GM12872 (cell line): Measurements from ENCODE around the gene SCGB1A1.

Source experiments
- TF ChIP-seq, protein P1 (sequence below): IDR thresholded peaks from 3 replicates; pipeline ENCODE4 v1.5.1; 2011; ENCODE audit warnings: low read depth, mild to moderate bottlenecking, low read length, moderate library complexity; ENCODE audit not compliant: insufficient read depth

Gene SCGB1A1

DNA sequence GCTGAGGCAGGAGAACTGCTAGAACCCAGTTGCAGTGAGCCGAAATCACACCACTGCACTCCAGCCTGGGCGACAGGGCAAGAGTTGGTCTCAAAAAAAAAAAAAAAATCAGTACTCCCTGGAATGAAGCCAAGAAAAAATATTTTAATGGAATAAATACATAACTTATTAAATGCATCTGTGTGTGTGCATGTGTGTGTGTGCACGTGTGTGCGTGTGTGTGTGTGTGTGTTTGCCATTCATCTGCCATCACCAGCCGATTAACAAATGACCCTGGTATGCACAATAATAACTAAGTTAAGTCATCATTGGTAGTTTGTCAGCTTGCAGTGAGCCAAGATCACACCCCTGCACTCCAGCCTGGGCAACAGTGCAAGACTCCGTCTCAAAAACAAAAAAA is 35.0 kb upstream of the SCGB1A1 start:
- TF ChIP-seq, protein P1, sequence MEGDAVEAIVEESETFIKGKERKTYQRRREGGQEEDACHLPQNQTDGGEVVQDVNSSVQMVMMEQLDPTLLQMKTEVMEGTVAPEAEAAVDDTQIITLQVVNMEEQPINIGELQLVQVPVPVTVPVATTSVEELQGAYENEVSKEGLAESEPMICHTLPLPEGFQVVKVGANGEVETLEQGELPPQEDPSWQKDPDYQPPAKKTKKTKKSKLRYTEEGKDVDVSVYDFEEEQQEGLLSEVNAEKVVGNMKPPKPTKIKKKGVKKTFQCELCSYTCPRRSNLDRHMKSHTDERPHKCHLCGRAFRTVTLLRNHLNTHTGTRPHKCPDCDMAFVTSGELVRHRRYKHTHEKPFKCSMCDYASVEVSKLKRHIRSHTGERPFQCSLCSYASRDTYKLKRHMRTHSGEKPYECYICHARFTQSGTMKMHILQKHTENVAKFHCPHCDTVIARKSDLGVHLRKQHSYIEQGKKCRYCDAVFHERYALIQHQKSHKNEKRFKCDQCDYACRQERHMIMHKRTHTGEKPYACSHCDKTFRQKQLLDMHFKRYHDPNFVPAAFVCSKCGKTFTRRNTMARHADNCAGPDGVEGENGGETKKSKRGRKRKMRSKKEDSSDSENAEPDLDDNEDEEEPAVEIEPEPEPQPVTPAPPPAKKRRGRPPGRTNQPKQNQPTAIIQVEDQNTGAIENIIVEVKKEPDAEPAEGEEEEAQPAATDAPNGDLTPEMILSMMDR, result no peak

DNA sequence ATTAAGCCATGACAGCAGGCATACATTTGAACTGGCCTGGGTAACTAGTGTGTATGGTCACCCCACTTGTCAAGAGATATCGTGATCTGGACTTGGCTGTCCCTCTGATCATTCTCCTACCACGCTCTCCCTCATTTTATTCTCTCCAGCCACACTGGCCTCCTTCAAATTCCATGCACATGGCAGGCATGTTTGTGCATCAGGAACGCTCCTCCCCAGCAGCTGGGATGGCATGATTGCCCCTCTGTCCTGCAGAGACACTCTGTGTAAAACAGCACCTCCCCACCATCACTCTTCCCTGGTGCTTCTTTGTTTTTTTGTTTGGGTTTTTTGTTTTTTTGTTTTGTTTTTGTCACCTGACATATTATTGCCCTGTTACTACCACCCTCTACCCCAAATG is 31.5 kb upstream of the SCGB1A1 start:
- TF ChIP-seq, protein P1, result no peak

DNA sequence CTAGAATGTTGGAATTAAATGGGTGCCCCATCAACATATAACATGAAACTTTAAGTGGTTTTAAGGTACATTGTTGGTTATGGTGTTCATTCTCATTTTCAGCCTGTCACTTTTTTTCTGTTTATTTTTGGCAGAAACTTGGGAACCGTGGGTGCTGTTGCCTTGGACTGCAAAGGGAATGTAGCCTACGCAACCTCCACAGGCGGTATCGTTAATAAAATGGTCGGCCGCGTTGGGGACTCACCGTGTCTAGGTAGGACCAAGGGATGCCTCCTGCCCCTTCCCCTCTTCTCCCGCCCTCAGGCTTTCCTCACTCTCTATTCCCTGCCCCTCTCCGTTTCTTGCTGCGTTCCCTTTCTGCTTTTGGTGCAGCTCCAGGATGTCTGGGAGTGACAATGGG is 29.8 kb upstream of the SCGB1A1 start:
- TF ChIP-seq, protein P1, result no peak

DNA sequence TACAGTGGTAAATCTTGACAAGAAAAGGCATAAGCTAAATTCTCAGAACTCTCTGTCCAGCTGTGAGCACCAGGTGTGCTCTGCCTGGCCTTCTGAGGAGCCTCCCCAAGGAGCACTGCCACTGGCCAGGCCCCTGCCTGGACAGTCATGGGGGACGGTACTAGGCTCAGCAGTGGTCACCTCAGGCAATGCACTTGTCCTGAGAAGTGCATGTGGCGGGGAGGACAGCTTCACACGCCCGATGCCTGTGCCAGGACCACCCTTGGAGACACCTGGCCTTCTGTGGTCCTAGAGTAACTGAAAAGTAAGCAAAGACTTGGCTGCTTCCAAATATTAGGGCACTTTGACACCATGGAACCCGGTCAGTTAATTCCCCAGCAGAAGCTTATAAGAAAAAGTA is 28.6 kb upstream of the SCGB1A1 start:
- TF ChIP-seq, protein P1, result no peak

DNA sequence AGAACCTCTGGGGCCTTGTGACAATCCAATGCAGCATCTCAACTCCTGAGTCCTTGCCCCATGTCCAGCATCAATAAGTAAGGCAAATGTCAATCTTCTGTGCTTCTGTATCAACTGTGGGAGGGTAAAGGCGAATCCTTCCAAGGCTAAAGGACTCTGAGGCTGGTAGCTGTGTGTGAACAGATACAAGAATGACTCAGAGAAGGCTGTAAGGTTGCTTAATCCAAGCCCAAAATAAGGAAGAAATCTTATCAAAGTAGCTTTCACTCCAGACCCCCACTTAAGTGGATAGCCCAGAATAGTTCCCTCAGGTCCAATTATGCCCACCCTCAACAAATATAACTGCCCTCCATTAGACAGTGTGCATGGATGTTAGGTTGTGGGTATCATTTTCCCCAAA is 28.1 kb upstream of the SCGB1A1 start:
- TF ChIP-seq, protein P1, result no peak

DNA sequence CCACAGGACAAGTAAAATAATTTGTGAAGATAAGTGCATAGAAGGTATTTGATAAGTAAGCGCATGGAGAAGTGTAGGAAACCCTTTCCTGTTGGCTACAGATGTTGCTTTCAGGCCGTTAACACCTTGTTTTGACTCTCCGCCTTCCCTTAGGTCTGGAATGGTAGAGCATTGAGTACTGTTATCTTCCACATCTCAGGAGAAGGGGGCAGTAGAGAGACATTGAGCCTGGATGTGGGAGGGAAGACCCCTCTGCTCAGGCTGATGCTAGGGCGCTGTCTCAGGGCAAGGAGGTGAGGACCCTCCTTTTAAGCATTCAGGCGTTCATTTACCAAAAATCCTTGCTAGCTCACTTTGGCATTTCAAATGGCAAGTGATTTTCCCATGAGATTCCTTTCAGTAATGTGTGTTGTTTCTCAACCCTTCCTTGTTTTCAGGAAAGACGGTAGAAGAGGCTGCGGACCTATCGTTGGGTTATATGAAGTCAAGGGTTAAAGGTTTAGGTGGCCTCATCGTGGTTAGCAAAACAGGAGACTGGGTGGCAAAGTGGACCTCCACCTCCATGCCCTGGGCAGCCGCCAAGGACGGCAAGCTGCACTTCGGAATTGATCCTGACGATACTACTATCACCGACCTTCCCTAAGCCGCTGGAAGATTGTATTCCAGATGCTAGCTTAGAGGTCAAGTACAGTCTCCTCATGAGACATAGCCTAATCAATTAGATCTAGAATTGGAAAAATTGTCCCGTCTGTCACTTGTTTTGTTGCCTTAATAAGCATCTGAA is 27.0 kb upstream of the SCGB1A1 start:
- TF ChIP-seq, protein P1, result peak; percentile 5; the same call in 1 of the 3 replicates

DNA sequence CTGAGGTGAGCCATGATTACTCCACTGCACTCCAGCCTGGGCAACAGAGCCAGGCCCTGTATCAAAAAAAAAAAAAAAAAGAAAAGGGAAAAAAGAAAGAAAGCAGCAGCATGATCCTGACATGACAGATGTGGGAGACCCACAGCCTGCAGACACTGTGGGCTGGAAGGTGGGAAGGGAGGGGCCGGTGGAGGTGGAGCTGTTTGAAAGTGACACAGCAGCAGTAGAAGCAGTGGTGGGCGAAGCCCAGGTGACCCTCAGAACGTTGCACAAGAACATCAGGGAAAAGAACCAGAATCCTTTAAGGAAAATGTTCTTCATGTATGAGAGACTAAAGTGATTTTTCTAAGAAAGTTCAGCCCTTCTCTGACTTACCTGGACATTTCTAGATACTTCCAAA is 26.3 kb upstream of the SCGB1A1 start:
- TF ChIP-seq, protein P1, result no peak
